Natural killer cell (primary cell): Measurements from ENCODE around the gene UBA7. TPM values are rescaled to one million over a fixed set of nuclear protein-coding genes. Genes with fewer than 3 reads are reported as not detected.

Source experiments
- ATAC-seq, 3 donors: fragments of 150-1000 bp in 2 of 3; fragments of 200-7000 bp in 1 of 3; cut with Tn5 transposase; 1 replicate in 1 of 3; 2 replicates in 2 of 3; pipeline ENCODE4 v1.10.0; 2021; ENCODE audit warnings: mild to moderate bottlenecking in 2 of 3, moderate library complexity in 2 of 3
- DNase-seq, 2 donors: peaks; one replicate each; pipeline versions ENCODE4 v3.0.0 to v3.0.0-alpha.2; 2013 to 2021; ENCODE audit warnings: mixed read lengths in 1 of 2
- H3K27ac ChIP-seq: one replicate; pipeline ENCODE4 v1.5.1; 2013; ENCODE audit warnings: mild to moderate bottlenecking, low read length
- H3K27me3 ChIP-seq: one replicate; pipeline ENCODE4 v1.6.1; 2013; ENCODE audit warnings: low read length; ENCODE audit not compliant: control insufficient read depth, insufficient read depth
- H3K36me3 ChIP-seq: one replicate; pipeline ENCODE4 v1.6.1; 2013; ENCODE audit warnings: low read length; ENCODE audit not compliant: control insufficient read depth, insufficient read depth
- H3K4me1 ChIP-seq: one replicate; pipeline ENCODE4 v1.6.1; 2013; ENCODE audit warnings: low read length; ENCODE audit not compliant: control insufficient read depth, insufficient read depth
- H3K4me3 ChIP-seq: one replicate; pipeline ENCODE4 v1.5.1; 2013; ENCODE audit warnings: low read length
- H3K9me3 ChIP-seq: one replicate; pipeline ENCODE4 v1.6.1; 2013; ENCODE audit warnings: low read length; ENCODE audit not compliant: control insufficient read depth, insufficient read depth
- H3K27ac Mint-ChIP-seq, 2 donors: one replicate each; pipeline ENCODE4 v1.8.0; 2022; ENCODE audit warnings: mild to moderate bottlenecking in 2 of 2, mixed read lengths in 2 of 2, moderate library complexity in 1 of 2
- H3K27me3 Mint-ChIP-seq, 2 donors: one replicate each; pipeline ENCODE4 v1.8.0; 2022; ENCODE audit warnings: low read depth in 2 of 2, mixed read lengths in 2 of 2
- H3K36me3 Mint-ChIP-seq: one replicate; pipeline ENCODE4 v1.8.0; 2022; ENCODE audit warnings: mixed read lengths
- H3K4me1 Mint-ChIP-seq, 2 donors: one replicate each; pipeline ENCODE4 v1.8.0; 2022; ENCODE audit warnings: mixed read lengths in 2 of 2
- H3K4me3 Mint-ChIP-seq: one replicate; pipeline ENCODE4 v1.8.0; 2022; ENCODE audit warnings: mild to moderate bottlenecking, moderate library complexity, mixed read lengths
- H3K9me3 Mint-ChIP-seq, 2 donors: one replicate each; pipeline ENCODE4 v1.8.0; 2022; ENCODE audit warnings: mixed read lengths in 2 of 2
- CTCF ChIP-seq: fragments of 200-600 bp; IDR thresholded peaks from one replicate; pipeline ENCODE4 v1.8.0; 2022; ENCODE audit warnings: antibody characterized with exemption
- WGBS: methylation state at CpG from one replicate; pipeline ENCODE4 v1.1.7; 2013; ENCODE audit warnings: missing lambda C conversion rate; ENCODE audit not compliant: insufficient coverage; 5-methylcytosine and 5-hydroxymethylcytosine counted together
- intact Hi-C: fragments of 100-400 bp; cut with micrococcal nuclease; formaldehyde crosslinking; loops from one replicate; pipeline ENCODE4 v1.14.2; 2022
- total RNA-seq, 4 donors: library from RNA; stranded (reverse); fragments of 120-200 nt in 1 of 4; gene quantifications; one replicate each; pipeline versions ENCODE4 v1.2.3 to v1.2.4, GENCODE V29; 2013 to 2022

UBA7 gene
- total RNA-seq, 3 donors from 2014 or later (not counting 1 experiment from before 2014, with no cell fraction given): 283 to 358 (median 336) TPM

- 100% methylated on average over 2 of the region's 2 CpGs for WGBS
- DNase-seq (no peak), ATAC-seq (no peak)
- no peak overlapping the region for H3K4me3 ChIP-seq
- H3K27ac ChIP-seq: no peak overlapping the region
- Mint-ChIP-seq H3K9me3 (no peaks in the 10 kb centered on the region), H3K27me3 (no peaks in the 10 kb centered on the region), H3K27ac (no peak overlapping the region), H3K4me1 (peaks cover 17 to 21% of the 10 kb centered on the region in 2 donors), H3K4me3 (no peak overlapping the region), H3K36me3 (no peaks in the 10 kb centered on the region)
- intact Hi-C loops: no loop called here
- peaks cover 4% of the 10 kb centered on the region for H3K36me3 ChIP-seq
- no peak for TF ChIP-seq CTCF
- no peaks in the 10 kb centered on the region for H3K4me1 ChIP-seq
- H3K27me3 ChIP-seq: no peaks in the 10 kb centered on the region
- no peaks in the 10 kb centered on the region for H3K9me3 ChIP-seq
Observed at GRCh38 chr3:49772703-49773102, 41.0 kb downstream of the UBA7 start.

- no peak for DNase-seq
- TF ChIP-seq CTCF: no peak
- WGBS: 100% methylated on average over 1 of the region's 1 CpG
Observed at GRCh38 chr3:49771340-49771938, 42.3 kb downstream of the UBA7 start.

GRCh38 chr3:49769926-49770325 is 43.8 kb downstream of the UBA7 start:
- H3K27me3 ChIP-seq: no peaks in the 10 kb centered on the region
- Mint-ChIP-seq H3K4me3 (no peak overlapping the region), H3K27ac (peak overlapping the region; percentile 11 to 24), H3K36me3 (no peaks in the 10 kb centered on the region), H3K9me3 (no peaks in the 10 kb centered on the region), H3K27me3 (no peaks in the 10 kb centered on the region), H3K4me1 (peaks cover 17 to 20% of the 10 kb centered on the region in 2 donors)
- no peak for DNase-seq
- H3K4me3 ChIP-seq: no peak overlapping the region
- no peak overlapping the region for H3K27ac ChIP-seq
- intact Hi-C loops: no loop called here
- TF ChIP-seq CTCF: no peak
- no peaks in the 10 kb centered on the region for H3K4me1 ChIP-seq
- no peaks in the 10 kb centered on the region for H3K9me3 ChIP-seq
- peaks cover 4% of the 10 kb centered on the region for H3K36me3 ChIP-seq
- no peak for ATAC-seq

More at GRCh38 chr3:49771340-49771938, 42.3 kb downstream of the UBA7 start:
- no peaks in the 10 kb centered on the region for H3K36me3 Mint-ChIP-seq
- ATAC-seq: no peak
- peaks cover 17 to 21% of the 10 kb centered on the region in 2 donors for H3K4me1 Mint-ChIP-seq
- Histone ChIP-seq H3K27me3 (no peaks in the 10 kb centered on the region), H3K36me3 (peaks cover 4% of the 10 kb centered on the region), H3K27ac (no peak overlapping the region), H3K4me3 (no peak overlapping the region), H3K9me3 (no peaks in the 10 kb centered on the region), H3K4me1 (no peaks in the 10 kb centered on the region)
- H3K9me3 Mint-ChIP-seq: no peaks in the 10 kb centered on the region
- H3K27ac Mint-ChIP-seq: no peak overlapping the region
- H3K4me3 Mint-ChIP-seq: no peak overlapping the region
- H3K27me3 Mint-ChIP-seq: no peaks in the 10 kb centered on the region
- intact Hi-C loops: no loop called here
